IMR-90 (cell line): Measurements from ENCODE around the gene CTXN3. TPM values are rescaled to one million over a fixed set of nuclear protein-coding genes. Genes with fewer than 3 reads are reported as not detected.

Experiments
- ATAC-seq: fragments of 200-7000 bp; cut with Tn5 transposase; 2 replicates; pipeline ENCODE4 v1.9.1; 2020; ENCODE audit warnings: low read depth, mild to moderate bottlenecking, moderate library complexity
- BruUV-seq: library from RNA; stranded (reverse); fragments of 400-500 nt; replicated peaks from 2 replicates; lab custom pipeline; 2021; lab: Mats Ljungman, UMichigan
- CTCF ChIA-PET: fragments of 300-600 bp; formaldehyde crosslinking; extraction: SDS; loops from one replicate; lab custom pipeline; 2021; ENCODE audit warnings: antibody characterized with exemption; lab: Yijun Ruan, JAX
- POLR2A ChIA-PET: fragments of 300-600 bp; sonication (Branson Sonifier 250); formaldehyde crosslinking; loops from one replicate; lab custom pipeline; 2022; ENCODE audit warnings: antibody characterized with exemption; ENCODE audit not compliant: unreplicated experiment; lab: Charles Lee
- DNase-seq: peaks from one replicate; pipeline ENCODE4 v3.0.0; 2013
- H2AFZ ChIP-seq: replicated peaks from 2 replicates; pipeline ENCODE3; 2013; ENCODE audit warnings: low read length, mild to moderate bottlenecking; ENCODE audit not compliant: poor library complexity
- H2AK5ac ChIP-seq: 2 replicates; pipeline ENCODE4 v1.6.1; 2013; ENCODE audit warnings: low read depth, low read length, inconsistent platforms
- H2AK9ac ChIP-seq: replicated peaks from 2 replicates; pipeline ENCODE3; 2013; ENCODE audit warnings: mild to moderate bottlenecking, low read depth, low read length, moderate library complexity; ENCODE audit not compliant: poor library complexity
- H2BK120ac ChIP-seq: 2 replicates; pipeline ENCODE4 v1.6.1; 2013; ENCODE audit warnings: low read depth, low read length, inconsistent platforms
- H2BK15ac ChIP-seq: 3 replicates; pipeline ENCODE4 v1.6.1; 2013; ENCODE audit warnings: low read depth, low read length, inconsistent platforms
- H2BK20ac ChIP-seq: 2 replicates; pipeline ENCODE4 v1.6.1; 2013; ENCODE audit warnings: low read depth, mild to moderate bottlenecking, inconsistent platforms, low read length, moderate library complexity
- H2BK5ac ChIP-seq: 2 replicates; pipeline ENCODE4 v1.6.1; 2013; ENCODE audit warnings: mild to moderate bottlenecking, low read depth, low read length, inconsistent platforms; ENCODE audit not compliant: poor library complexity, severe bottlenecking
- H3K14ac ChIP-seq: replicated peaks from 2 replicates; pipeline ENCODE4 v1.6.1; 2013; ENCODE audit warnings: low read depth, low read length, inconsistent platforms
- H3K18ac ChIP-seq: 2 replicates; pipeline ENCODE4 v1.6.1; 2013; ENCODE audit warnings: low read depth, low read length, control low read depth
- H3K23ac ChIP-seq: 2 replicates; pipeline ENCODE4 v1.6.1; 2013; ENCODE audit warnings: low read depth, low read length, inconsistent platforms
- H3K27ac ChIP-seq: 2 replicates; pipeline ENCODE4 v1.5.1; 2013; ENCODE audit warnings: mild to moderate bottlenecking, control low read depth, low read length; ENCODE audit not compliant: insufficient read depth
- H3K27me3 ChIP-seq: 2 replicates; pipeline ENCODE4 v1.6.1; 2013; ENCODE audit warnings: low read length; ENCODE audit not compliant: control insufficient read depth, insufficient read depth
- H3K36me3 ChIP-seq: 2 replicates; pipeline ENCODE4 v1.6.1; 2013; ENCODE audit warnings: low read length, mixed read lengths; ENCODE audit not compliant: control insufficient read depth, insufficient read depth
- H3K4ac ChIP-seq: 2 replicates; pipeline ENCODE4 v1.6.1; 2013; ENCODE audit warnings: low read depth, low read length, inconsistent platforms
- H3K4me1 ChIP-seq: 2 replicates; pipeline ENCODE4 v1.6.1; 2013; ENCODE audit warnings: low read length, mixed read lengths; ENCODE audit not compliant: control insufficient read depth, insufficient read depth
- H3K4me2 ChIP-seq: 2 replicates; pipeline ENCODE4 v1.6.1; 2013; ENCODE audit warnings: low read depth, mild to moderate bottlenecking, control low read depth, low read length, moderate library complexity
- H3K4me3 ChIP-seq: 2 replicates; pipeline ENCODE4 v1.5.1; 2013; ENCODE audit warnings: low read depth, mild to moderate bottlenecking, control low read depth, low read length, moderate library complexity; ENCODE audit not compliant: insufficient read depth
- H3K56ac ChIP-seq: 2 replicates; pipeline ENCODE4 v1.6.1; 2013; ENCODE audit warnings: low read length, inconsistent platforms; ENCODE audit not compliant: insufficient read depth; ENCODE audit errors: extremely low read depth
- H3K79me1 ChIP-seq, 2 experiments: 2 replicates each; pipeline ENCODE4 v1.6.1; 2013; ENCODE audit warnings: low read length in 2 of 2, inconsistent platforms in 1 of 2, low read depth in 1 of 2
- H3K9ac ChIP-seq: 2 replicates; pipeline ENCODE4 v1.6.1; 2013; ENCODE audit warnings: low read depth, low read length, control low read depth
- H3K9me1 ChIP-seq: 2 replicates; pipeline ENCODE4 v1.6.1; 2013; ENCODE audit warnings: low read length, inconsistent platforms; ENCODE audit not compliant: insufficient read depth
- H3K9me3 ChIP-seq: 2 replicates; pipeline ENCODE4 v1.6.1; 2013; ENCODE audit warnings: low read length; ENCODE audit not compliant: control insufficient read depth, insufficient read depth
- H4K20me1 ChIP-seq: 2 replicates; pipeline ENCODE4 v1.6.1; 2013; ENCODE audit warnings: low read length, inconsistent platforms; ENCODE audit not compliant: insufficient read depth
- H4K5ac ChIP-seq: 2 replicates; pipeline ENCODE4 v1.6.1; 2013; ENCODE audit warnings: mild to moderate bottlenecking, low read depth, low read length, control low read depth
- H4K8ac ChIP-seq, 2 experiments: 2 replicates each; pipeline ENCODE4 v1.6.1; 2013; ENCODE audit warnings: low read depth in 2 of 2, low read length in 2 of 2, control low read depth in 1 of 2, inconsistent platforms in 1 of 2
- H4K91ac ChIP-seq: 2 replicates; pipeline ENCODE4 v1.6.1; 2013; ENCODE audit warnings: low read depth, low read length, inconsistent platforms; ENCODE audit not compliant: insufficient read depth
- MXI1 ChIP-seq: IDR thresholded peaks from 2 replicates; pipeline ENCODE4 v1.6.1; 2012; ENCODE audit warnings: low read depth, mild to moderate bottlenecking, low read length, moderate library complexity, borderline replicate concordance
- RAD21 ChIP-seq: IDR thresholded peaks from 2 replicates; pipeline ENCODE4 v1.6.1; 2012; ENCODE audit warnings: low read length, improper control_type of control experiment
- WGBS, 2 experiments: methylation state at CpG; one replicate each; pipeline versions ENCODE4 v1.1.5 to v1.1.7; 2013; ENCODE audit warnings: missing lambda C conversion rate in 2 of 2; ENCODE audit not compliant: insufficient read length in 1 of 2; ENCODE audit errors: extremely low coverage in 2 of 2; 5-methylcytosine and 5-hydroxymethylcytosine counted together
- dilution Hi-C: fragments of 300-500 bp; cut with HindIII; formaldehyde crosslinking; loops from one replicate; pipeline ENCODE4 v1.14.3; 2018; ENCODE audit warnings: low sequenced_read_pairs; ENCODE audit not compliant: unreplicated experiment
- in situ Hi-C: fragments of 300-500 bp; cut with MboI; formaldehyde crosslinking; loops from 3 replicates; pipeline ENCODE4 v1.14.3; 2019; ENCODE audit warnings: low sequenced_read_pairs, inconsistent platforms, mixed read lengths
- intact Hi-C: fragments of 100-400 bp; cut with micrococcal nuclease; formaldehyde crosslinking; loops from 2 replicates; pipeline ENCODE4 v1.10.0; 2022
- polyA plus RNA-seq, 3 experiments: library from polyadenylated mRNA; depleted of rRNA; stranded (reverse); fragments of >200 nt; gene quantifications; 2 replicates each; pipeline ENCODE4 v1.2.3, GENCODE V29; 2012; ENCODE audit warnings: low replicate concordance in 1 of 3
- total RNA-seq: library from RNA; depleted of rRNA; stranded (reverse); fragments of >200 nt; gene quantifications from 2 replicates; pipeline ENCODE4 v1.2.3, GENCODE V29; 2012

The CTXN3 gene
- total and polyA plus RNA-seq, 2 of the 4 experiments (the other 2 are of a cell fraction) = not detected

GRCh38 chr5:127609011-127609410, 39.9 kb upstream of the CTXN3 start:
- Histone ChIP-seq H4K5ac (no peak overlapping the region), H2BK5ac (no peak overlapping the region), H3K4ac (no peak overlapping the region), H3K14ac (no peak overlapping the region), H2BK120ac (no peak overlapping the region), H4K8ac (no peak overlapping the region), H3K27ac (no peak overlapping the region), H3K36me3 (no peaks in the 10 kb centered on the region), H3K27me3 (no peaks in the 10 kb centered on the region), H3K4me3 (no peak overlapping the region), H3K23ac (no peak overlapping the region), H3K9me1 (no peaks in the 10 kb centered on the region), H3K9me3 (no peaks in the 10 kb centered on the region), H4K20me1 (no peaks in the 10 kb centered on the region), H3K79me1 (no peaks in the 10 kb centered on the region), H3K9ac (no peak overlapping the region), H3K4me2 (no peak overlapping the region), H2BK20ac (no peak overlapping the region), H3K56ac (no peak overlapping the region), H2BK15ac (no peak overlapping the region), H2AK5ac (no peak overlapping the region), H3K18ac (no peak overlapping the region), H4K91ac (no peak overlapping the region), H2AFZ (no peak overlapping the region), H2AK9ac (no peak overlapping the region), H3K4me1 (no peaks in the 10 kb centered on the region)
- dilution Hi-C loops (no loop called here), intact Hi-C loops (no loop called here), in situ Hi-C loops (no loop called here)
- CTCF ChIA-PET = no interaction called here
- POLR2A ChIA-PET = no interaction called here
- DNase-seq = no peak
- no TSS peak for BruUV-seq
- WGBS, 2 experiments = 60% methylated on average over 2 of the region's 2 CpGs; no CpG with 5 or more reads in 1 of the 2 experiments
- TF ChIP-seq RAD21 (no peak), MXI1 (no peak)
- ATAC-seq = no peak
